GM21717 (cell line): ENCODE measurements around the gene DBR1.
A peak's percentile ranks its signal among the peaks of the same experiment; 100 is the strongest.

Experiments used
- ATAC-seq: cut with Tn5 transposase; IDR thresholded peaks from one replicate; pipeline ENCODE4 v1.9.1; 2021; ENCODE audit warnings: mild to moderate bottlenecking, moderate library complexity; ENCODE audit not compliant: unreplicated experiment

The DBR1 gene, protein sequence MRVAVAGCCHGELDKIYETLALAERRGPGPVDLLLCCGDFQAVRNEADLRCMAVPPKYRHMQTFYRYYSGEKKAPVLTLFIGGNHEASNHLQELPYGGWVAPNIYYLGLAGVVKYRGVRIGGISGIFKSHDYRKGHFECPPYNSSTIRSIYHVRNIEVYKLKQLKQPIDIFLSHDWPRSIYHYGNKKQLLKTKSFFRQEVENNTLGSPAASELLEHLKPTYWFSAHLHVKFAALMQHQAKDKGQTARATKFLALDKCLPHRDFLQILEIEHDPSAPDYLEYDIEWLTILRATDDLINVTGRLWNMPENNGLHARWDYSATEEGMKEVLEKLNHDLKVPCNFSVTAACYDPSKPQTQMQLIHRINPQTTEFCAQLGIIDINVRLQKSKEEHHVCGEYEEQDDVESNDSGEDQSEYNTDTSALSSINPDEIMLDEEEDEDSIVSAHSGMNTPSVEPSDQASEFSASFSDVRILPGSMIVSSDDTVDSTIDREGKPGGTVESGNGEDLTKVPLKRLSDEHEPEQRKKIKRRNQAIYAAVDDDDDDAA

DNA sequence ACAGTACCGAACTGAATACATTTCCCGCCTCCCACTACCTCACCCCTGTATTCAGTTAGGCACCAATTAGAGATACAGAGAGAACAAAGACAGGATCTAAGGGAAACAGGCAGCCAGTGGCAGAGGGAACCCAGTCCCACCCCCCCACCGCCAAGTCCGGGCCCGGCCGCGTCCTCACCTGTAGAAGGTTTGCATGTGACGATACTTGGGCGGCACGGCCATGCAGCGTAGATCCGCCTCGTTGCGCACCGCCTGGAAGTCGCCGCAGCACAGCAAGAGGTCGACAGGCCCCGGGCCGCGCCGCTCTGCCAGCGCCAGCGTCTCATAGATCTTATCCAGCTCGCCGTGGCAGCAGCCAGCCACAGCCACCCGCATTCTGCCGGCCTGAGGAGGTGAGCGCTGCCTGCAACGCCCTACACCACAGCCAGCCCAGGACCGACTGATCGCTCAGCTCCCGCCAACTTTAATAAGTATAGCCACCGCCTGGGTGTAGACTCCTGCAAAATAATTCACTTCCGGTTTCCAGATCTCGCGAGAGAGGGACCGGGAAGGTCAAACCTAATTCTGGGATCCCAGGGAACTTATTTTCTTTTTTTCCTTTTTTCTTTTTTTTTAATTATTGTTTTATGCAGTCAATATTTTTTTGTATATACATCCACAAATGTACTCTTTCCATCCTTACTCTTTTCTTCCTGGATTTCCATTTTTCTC is at the start of gene DBR1:
TSS of gene DBR1 (minus strand) at position 501 of the 711 bp plus-strand sequence. CDS start at position 375, 126 bp downstream.
- ATAC-seq, result peak; percentile 89

DNA sequence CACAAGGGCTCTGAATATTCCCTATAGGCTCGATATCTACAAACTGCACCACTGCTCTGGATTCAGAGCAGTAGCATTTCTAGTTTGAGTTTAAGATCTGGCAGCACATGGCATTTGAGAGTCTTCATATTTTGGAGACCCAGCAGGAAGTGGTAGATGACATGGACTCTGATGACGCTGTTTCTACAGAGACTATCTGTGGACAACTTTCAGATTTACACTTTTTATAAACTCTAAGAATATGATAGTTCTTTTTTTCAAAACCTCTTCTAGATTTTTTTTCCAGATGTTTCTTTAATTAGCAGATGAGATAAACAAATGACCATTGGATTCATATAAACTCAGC is 48.2 kb upstream of the DBR1 start:
- no peak for ATAC-seq

DNA sequence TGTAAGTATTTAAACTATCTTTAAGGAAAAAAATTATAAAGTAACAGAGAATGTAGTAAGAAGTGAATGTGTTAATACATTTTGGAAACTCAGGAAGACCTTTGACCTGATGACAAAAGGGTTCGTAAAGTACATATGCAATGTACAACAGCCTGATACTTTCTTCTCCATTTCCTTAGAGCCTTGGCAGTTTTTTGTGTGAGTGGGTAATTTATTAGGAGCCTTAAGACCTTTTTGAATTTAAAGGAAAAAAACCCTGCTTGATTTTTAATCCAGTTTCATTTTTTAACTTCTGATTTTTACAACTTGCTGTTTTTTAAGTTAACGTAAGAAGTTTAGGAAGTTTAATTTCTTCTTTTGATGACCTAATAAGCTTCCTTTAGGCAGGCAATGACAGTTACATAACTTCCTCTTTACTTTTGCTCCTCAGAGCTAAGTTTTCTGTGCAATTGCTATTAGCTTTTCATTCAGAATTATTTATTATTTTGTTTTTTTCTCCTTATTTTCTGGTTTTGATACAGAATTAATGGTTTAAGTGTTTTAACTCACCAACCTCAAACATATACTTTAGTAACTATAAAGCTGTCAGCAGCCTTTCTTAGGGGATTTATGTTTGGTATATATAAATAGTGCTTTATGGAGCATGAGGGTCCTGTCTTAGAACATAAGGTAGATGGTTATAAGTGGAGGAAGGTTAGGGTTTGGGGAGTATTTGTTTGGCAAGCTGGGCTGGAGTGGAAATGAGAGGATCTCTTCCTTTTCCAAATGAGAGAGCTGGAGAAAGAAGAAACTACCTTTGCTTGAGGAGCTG is 47.6 kb upstream of the DBR1 start:
- ATAC-seq, result no peak

DNA sequence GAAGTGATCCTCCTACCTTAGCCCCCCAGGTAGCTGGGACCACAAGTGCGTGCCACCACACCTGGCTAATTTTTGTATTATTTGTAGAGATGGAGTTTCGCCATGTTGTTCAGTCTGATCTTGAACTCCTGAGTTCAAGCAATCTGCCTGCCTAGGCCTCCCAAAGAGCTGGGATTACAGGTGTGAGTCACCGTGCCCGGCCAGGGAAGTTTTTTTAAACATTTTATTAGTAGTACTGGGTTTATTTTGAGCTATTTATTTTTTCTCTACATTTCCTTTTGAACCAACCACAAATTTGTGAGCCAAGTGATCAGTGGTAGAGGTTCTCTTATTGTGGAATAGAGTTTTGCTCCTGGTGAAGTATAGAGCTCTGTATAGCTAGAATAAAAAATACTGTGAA is 46.1 kb upstream of the DBR1 start:
- no peak for ATAC-seq

DNA sequence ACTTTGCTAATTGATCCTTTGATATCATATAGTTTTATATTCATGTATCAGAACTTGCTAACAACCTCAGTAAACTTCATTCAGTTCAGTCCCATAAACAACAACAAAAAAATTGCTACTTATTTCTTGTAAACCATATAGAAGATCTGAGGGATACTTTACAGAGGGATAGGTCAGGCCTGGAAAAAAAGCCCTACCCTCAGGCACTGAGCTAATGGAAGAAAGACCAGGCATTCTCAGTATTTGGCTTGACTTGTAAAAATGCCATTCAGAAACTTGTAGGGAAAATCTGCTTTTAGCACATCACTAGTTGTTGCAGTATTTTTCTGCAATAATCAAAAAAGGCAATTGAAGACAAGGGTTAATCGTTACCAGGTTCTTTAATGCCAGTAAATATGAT is 45.5 kb upstream of the DBR1 start:
- ATAC-seq, result no peak

DNA sequence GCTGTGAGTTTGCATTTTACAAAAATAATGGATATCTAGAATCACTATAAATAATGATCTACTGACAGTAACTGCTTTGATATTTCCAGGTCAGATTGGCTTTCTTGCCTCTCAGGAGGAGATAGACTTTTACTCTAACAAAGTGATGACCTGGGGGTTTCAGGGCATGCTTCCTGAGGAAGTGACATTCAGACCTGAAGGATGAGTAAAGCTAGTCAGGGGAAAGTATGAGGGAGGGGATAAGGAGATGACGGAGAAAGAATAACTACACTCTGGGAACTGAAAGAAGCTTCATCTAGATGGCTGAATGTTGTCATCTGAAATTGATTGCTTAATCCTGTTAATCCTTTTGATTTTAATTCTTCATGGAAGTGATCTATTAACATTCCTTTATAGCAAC is 44.5 kb upstream of the DBR1 start:
- no peak for ATAC-seq

DNA sequence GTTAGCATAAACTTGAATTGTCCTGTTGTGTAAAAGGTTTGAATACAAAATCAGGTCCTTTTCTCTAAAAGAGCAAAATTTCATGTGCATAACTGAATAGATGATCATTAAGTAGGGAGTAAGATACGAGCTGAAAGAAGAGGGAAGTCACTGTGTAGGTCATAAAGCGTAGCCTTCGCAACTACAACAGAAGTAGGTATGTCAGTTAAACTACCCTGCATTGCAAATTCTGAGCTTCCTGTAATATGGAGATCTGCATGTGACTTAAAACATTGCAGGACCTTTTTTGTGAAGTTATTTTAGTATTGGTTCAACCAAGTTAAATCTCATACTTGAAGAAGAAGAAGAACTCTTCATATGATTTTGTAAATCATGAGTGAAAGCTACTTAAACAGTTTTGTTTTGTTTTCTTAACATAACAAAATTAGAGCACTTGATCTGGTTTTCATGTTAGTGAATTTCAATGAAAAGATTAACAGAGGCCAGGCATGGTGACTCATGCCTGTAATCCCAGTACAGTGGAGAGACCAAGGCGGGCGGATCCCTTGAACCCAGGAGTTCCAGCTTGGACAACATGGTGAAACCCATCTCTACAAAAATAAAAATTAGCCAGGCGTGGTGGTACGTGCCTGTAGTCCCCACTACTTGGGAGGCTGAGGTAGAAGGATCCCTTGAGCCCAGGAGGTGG is 38.8 kb upstream of the DBR1 start:
- no peak for ATAC-seq

DNA sequence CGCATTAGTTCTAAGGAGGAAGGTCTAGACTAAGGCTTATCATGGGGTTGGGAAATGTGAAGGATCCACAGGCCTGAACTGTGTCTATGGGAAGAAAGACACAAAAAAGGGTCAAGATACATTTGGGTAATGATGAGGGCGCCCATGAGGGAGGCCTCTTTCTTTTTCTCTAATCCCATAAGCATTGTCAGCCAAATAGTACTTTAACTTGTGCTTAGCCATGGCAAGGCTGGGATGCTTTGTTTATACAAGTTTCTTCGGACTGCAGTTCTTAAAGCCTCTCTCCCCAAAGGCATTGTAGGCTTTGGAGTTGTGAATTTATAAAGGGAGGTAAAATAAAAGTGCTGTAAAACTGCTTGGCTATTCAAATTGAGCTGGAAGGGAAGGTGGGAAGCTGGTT is 35.8 kb upstream of the DBR1 start:
- ATAC-seq, result no peak

DNA sequence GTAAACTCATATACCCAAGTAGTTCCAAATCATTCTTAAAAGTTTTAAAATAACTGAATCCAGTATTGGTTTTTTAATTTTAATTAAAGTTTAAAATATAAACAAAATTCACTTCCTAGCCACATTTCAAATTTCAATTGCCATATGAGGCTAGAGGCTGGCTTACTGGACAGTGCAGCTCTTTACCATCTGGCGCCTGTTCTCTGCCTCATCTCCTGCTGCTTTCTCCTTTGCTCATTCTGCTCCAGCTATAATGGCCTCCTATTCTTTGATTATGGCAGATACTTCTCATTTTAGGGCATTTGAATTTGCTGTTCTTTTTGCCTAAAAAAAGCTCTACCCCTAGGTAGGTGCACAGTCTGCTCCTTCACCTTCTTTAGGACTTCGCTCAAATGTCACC is 31.5 kb upstream of the DBR1 start:
- ATAC-seq, result no peak

DNA sequence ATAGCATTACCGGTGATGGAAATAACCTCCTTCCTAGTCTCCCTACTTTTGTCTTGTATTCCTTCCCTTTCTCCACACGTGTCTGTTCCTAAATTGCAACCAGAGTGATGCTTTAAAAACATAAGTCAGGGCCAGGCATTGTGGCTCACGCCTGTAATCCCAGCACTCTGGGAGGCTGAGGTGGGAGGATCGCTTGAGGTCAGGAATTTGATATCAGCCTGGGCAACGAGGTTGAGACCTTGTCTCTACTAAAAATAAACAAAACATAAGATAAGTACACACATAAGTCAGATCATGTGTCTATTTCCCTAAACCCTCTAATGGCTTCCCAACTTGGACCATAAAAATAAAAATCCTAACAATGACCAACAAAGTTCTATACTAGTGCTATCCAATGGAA is 30.8 kb upstream of the DBR1 start:
- no peak for ATAC-seq

DNA sequence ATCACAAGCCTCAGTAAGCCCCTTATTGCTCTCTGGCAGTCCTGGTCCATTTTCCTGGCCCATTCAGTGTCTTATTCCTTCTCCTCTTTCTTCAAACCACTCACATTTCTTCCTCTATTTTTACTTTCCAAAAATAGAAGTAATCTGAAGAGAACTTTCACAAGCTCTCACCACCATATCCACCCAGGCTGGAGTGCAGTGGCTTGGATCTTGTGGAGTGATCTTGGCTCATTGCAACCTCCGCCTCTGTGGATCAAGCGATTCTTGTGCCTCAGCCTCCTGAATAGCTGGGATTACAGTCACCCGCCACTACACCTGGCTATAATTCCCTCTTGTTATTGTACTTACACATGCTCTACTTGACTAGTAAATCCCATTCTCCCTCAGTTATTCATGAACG is 29.2 kb upstream of the DBR1 start:
- ATAC-seq, result no peak

DNA sequence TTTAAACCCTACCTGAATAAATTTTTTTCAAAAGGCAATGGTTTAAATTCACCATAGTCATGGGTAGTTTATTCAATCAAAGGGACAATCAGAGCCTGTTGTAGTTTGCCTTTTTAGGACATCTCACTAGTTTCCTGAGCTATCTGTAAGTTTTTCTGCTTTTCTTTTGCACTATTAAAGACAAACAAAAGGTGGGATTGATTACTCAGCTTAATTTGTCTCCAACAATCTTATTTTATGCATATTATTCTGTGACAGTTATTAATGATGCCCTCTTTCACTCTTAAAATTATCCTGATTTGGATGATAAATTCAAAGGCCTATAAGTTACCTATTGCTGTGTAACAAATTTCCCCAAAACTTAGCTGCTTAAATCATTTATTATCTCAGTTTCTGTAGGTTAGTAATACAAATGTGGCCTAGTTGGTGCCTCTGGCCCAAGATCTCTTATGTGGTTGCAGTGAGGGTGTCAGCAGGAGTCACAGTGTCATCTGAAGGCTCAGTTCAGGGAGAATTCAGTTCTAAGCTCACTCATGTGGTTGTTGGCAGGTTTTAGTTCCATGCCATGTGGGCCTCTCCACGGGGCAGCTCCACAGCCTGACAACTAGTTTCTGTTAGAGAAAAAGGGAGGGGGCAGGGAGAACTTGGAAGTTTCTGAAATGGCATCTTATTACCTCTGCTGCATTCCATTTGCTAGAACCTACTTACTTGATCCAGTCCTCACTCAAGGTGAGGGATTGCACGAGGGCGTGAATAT is 28.4 kb upstream of the DBR1 start:
- ATAC-seq, result no peak

DNA sequence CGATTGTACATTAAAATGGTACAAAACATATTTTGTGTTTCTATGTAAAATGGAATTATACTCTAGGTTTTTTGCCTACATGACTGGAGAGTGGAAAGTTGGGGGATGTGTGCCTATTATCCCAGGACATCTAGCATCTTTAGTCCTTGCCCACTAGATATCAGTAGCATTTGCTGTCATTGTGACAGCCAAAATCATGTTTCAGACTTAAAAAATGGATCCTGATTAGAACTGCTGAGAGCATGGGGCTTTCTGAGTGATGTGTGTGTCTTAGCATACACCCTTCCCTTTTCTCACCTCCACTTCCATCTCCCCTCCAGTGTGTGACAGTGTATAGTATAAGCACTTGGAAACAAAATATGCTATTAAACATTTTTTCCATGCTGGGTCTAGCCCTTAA is 25.7 kb upstream of the DBR1 start:
- ATAC-seq, result no peak

DNA sequence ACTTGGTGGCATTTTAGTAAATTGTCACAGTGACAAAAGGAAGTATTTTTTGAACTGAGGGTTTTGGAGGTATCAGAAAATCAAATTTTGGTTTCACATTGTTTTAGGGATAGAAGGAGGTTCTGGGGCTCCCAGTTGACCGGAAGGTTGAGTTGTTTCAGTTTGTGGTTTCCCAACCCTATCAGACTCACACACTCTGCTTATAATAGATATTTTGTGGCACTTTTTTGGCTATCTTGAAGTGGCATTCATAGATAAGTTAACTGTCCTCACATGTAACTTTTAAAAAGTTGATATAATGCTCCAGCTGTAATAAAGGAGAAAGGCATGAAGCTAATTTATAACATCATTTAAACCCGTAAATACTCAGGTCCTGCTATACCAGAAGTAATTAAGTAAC is 25.1 kb upstream of the DBR1 start:
- no peak for ATAC-seq

DNA sequence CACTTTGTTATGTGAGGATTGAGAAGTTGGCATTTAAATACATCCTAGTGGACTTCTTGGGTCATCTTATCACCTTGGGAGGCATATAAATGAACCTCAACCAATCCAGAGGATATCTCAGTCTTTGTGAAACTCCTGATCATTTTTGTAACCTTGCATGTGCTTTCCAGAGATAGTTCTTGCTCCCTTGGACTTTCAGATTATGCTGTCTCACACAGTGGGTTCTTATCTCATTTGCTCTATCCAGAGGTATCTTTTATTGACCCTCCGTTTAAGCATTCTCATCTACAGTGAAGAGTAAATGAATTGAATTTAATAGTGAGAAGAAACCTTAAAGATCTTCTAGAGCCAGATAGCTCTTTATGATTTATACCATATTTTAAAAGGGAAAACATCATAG is 22.8 kb upstream of the DBR1 start:
- ATAC-seq, result no peak

DNA sequence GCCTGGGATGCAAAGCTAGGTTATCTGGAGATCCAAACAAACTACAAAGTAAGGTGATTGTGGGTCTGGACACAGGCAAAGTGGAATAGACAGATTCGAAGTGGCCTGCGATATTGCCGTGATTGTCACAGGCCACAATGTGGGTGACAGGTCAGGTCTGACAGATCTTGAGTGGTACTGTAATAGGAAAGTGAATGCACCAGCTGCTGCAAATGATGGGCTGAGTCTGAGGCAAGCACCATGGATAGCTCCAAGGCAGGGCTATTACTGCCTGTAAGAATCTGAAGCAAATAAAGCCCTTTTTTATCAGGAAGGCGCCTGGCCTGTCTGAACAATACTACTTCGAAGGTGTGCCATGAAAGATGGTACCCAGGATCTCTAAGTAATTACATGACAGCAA is 22.3 kb upstream of the DBR1 start:
- ATAC-seq, result no peak

DNA sequence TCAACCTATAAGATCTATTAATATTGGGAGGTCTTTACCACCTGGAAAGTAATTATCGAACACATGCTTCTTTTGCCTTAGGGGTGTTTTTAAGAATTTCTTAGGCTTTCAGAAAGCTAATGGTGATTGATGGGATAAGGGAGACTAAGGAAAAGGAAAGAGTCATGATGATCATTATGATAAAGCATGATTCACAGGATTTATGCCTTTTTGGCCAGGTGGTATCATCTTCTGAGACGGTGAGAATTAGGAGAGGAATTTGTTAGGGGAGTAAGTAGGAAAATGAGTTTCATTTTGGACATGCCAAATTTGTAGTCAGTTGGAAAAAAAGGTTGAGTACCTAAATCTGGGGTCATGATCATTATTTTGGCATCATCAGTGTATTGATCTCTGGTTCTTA is 21.3 kb upstream of the DBR1 start:
- no peak for ATAC-seq

DNA sequence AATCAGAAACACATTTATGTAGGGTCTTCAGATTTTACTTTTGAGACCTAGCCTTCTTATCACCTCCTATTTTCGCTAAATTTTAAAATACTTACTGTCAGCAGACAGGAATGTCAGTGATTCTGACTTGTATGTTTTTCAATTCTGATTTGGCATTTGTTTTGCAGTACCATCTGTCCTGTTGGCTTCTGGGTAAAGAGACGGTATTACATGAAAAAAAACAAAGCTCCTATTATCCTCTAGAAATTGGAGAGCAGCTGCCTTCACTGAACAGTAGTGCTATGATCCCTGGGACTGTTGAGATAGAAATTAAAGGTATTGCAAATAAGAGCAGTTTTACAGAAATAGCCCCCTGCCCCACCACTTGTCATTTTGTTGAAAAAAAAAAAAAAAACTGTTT is 20.8 kb upstream of the DBR1 start:
- ATAC-seq, result no peak

DNA sequence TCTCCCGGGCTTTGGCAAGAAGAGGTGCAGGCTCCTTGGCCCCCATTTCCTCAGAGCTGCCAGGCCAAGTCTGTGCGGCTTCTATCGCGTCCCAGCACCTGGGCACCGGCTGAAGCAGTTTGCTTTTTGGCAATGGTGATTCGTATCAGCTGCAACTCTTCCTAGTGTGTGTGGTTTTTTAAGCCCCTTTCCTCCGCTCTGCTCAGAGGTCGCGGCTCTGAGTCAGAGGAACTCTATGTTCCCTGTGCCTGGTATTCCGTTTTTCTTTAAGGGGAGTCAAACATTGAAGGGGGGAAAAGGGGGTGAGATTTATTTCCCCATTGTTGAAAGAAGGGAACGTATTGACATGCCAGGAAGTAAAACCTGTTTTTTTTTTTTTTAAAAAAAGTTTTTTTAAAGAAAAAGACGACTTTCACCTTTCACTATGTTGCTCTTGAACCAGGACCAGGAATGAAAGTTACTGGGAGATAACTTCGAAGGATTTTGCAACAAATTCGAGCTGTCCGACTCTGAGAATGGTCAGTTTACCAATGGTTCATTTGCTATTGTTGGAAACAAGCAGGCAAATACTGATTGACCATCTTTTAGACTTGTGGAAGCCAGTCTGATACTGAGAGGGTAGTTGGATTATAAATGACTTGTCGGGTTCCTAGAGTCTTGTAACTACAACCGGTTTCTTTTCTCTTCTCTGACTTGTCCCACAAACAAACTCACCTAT is 13.5 kb upstream of the DBR1 start:
- no peak for ATAC-seq
